ENCODE results near the gene PFKFB2.

- TF ChIP-seq, protein P1, sequence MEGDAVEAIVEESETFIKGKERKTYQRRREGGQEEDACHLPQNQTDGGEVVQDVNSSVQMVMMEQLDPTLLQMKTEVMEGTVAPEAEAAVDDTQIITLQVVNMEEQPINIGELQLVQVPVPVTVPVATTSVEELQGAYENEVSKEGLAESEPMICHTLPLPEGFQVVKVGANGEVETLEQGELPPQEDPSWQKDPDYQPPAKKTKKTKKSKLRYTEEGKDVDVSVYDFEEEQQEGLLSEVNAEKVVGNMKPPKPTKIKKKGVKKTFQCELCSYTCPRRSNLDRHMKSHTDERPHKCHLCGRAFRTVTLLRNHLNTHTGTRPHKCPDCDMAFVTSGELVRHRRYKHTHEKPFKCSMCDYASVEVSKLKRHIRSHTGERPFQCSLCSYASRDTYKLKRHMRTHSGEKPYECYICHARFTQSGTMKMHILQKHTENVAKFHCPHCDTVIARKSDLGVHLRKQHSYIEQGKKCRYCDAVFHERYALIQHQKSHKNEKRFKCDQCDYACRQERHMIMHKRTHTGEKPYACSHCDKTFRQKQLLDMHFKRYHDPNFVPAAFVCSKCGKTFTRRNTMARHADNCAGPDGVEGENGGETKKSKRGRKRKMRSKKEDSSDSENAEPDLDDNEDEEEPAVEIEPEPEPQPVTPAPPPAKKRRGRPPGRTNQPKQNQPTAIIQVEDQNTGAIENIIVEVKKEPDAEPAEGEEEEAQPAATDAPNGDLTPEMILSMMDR (IDR thresholded peaks at IDR 0.05; ENCODE audit: low read depth, low read length), result no peak
- TF ChIP-seq EZH2phosphoT487 (IDR thresholded peaks at IDR 0.05; ENCODE audit: low read depth), result no peak
These were observed 47.0 kb upstream of the PFKFB2 start for GRCh38 chr1:207006083-207006482.

Data from OCI-LY3 (cell line).